Erythroblast (primary cell): ENCODE results near the gene DHX36.

Experiments
- GATA1 ChIP-seq: IDR thresholded peaks from 2 replicates; pipeline ENCODE4 v1.6.1; 2011; ENCODE audit warnings: low read depth, mild to moderate bottlenecking, control low read depth, low read length, moderate library complexity
- POLR2A ChIP-seq: IDR thresholded peaks from 2 replicates; pipeline ENCODE4 v1.6.1; 2011; ENCODE audit warnings: mild to moderate bottlenecking, low read length

DNA sequence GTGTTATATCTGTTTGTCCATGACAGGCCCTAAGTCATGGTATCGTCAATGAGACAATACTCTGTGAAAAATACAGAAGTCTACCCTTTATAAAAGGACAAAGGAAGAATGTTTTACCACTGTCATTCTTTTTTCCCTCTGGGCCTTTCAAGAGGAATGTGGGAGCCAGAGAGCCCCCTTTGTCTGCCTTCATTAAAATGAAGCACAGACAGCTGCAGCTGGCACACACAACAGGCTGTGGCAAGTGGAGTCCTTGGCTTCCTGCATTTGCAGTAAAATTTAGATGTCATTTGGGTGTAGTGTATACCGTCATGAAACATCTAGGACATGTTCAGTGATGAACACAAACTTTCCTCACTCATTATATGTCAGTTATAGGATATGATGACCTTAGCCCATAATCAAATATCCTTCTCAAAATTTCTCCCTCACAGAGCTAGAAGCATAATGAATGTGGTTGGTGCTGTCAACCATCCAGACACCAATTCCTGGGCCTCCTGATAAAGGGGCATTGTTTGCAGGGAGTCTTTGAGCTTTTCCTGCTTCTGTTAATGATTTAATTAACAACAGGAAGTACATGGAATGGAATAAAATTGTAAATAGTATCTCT, 76.4 kb downstream of the DHX36 start:
- TF ChIP-seq POLR2A = no peak
- no peak for TF ChIP-seq GATA1
